H1 (cell line): ENCODE results near the gene PPP1CA. TPM values are rescaled to one million over a fixed set of nuclear protein-coding genes. Genes with fewer than 3 reads are reported as not detected.

Experiments used
- ATF3 ChIP-seq: IDR thresholded peaks from 2 replicates; pipeline ENCODE4 v1.6.1; 2011; ENCODE audit warnings: low read depth, mild to moderate bottlenecking, low read length; ENCODE audit not compliant: insufficient read depth
- CHD2 ChIP-seq: IDR thresholded peaks from 2 replicates; pipeline ENCODE4 v1.6.1; 2012; ENCODE audit warnings: low read length, improper control_type of control experiment
- CTCF ChIP-seq, 3 experiments: IDR thresholded peaks; 1 replicate in 2 of 3; 2 replicates in 1 of 3; pipeline versions ENCODE4 v1.5.1 to v1.6.1; 2011; ENCODE audit warnings: low read length in 3 of 3, mild to moderate bottlenecking in 3 of 3, inconsistent platforms in 2 of 3, low read depth in 1 of 3, moderate library complexity in 1 of 3; ENCODE audit not compliant: insufficient read depth in 1 of 3; ENCODE audit errors: control extremely low read depth in 1 of 3
- JUN ChIP-seq: IDR thresholded peaks from 2 replicates; pipeline ENCODE4 v1.6.1; 2011; ENCODE audit warnings: low read depth, mild to moderate bottlenecking, improper control_type of control experiment, low read length
- KDM4A ChIP-seq: IDR thresholded peaks from one replicate; pipeline ENCODE4 v1.7.1; 2012; ENCODE audit warnings: low read depth, mild to moderate bottlenecking, moderate library complexity, low read length, inconsistent platforms; ENCODE audit not compliant: severe bottlenecking
- ZNF274 ChIP-seq: IDR thresholded peaks from 2 replicates; pipeline ENCODE4 v1.7.0; 2012; ENCODE audit warnings: low read length, borderline replicate concordance; ENCODE audit errors: extremely low read depth
- polyA plus RNA-seq, 7 experiments: library from polyadenylated mRNA; depleted of rRNA in 3 of 7; stranded (reverse) in 5 of 7; unstranded in 2 of 7; fragments of >200 nt in 5 of 7; fragments of 200-250 nt in 2 of 7; gene quantifications; 1 replicate in 5 of 7; 2 replicates in 1 of 7; 4 replicates in 1 of 7; pipeline versions ENCODE4 v1.2.1 to v1.2.3, GENCODE V29; 2011 to 2013; ENCODE audit warnings: missing spikeins in 2 of 7, mixed read lengths in 2 of 7
- total RNA-seq: library from RNA; stranded (reverse); fragmentation: NEBNext Ultra II Directional; extraction: Animal tissue kit (Norgen Biotek cat#: 25700); gene quantifications from 2 replicates; pipeline ENCODE4 v1.2.1, GENCODE V29; 2021

PPP1CA gene
- total and polyA plus RNA-seq, 2 of the 8 experiments (the other 6 are each of a cell fraction or from before 2014, with no cell fraction given): 198 to 359 TPM

- no peak for TF ChIP-seq KDM4A
- no peak for TF ChIP-seq ATF3
- TF ChIP-seq CHD2: no peak
- TF ChIP-seq ZNF274: no peak
- no peak for TF ChIP-seq JUN
- no peak for TF ChIP-seq CTCF (IDR thresholded peaks at IDR 0.05; ENCODE audit: control extremely low read depth in 1 of 3, insufficient read depth in 1 of 3, low read depth in 1 of 3, low read length in 3 of 3)
Measured at GRCh38 chr11:67387518-67387917, 14.1 kb downstream of the PPP1CA start (continued).
